ENCODE measurements around the gene DCLK2.

The DCLK2 gene

GRCh38 chr4:150117629-150118028 is 39.4 kb downstream of the DCLK2 start:
- DNase-seq (ENCODE audit: low read depth in 2 of 2), result no peak

GRCh38 chr4:150119492-150119891 is 41.2 kb downstream of the DCLK2 start:
- DNase-seq (ENCODE audit: low read depth in 2 of 2), result no peak

- DNase-seq (ENCODE audit: low read depth in 2 of 2), result no peak
Observed at GRCh38 chr4:150123087-150123486, 44.8 kb downstream of the DCLK2 start.

GRCh38 chr4:150123796-150124677 is 45.8 kb downstream of the DCLK2 start:
- no peak for DNase-seq (ENCODE audit: low read depth in 2 of 2)

GRCh38 chr4:150126201-150126863 is 48.1 kb downstream of the DCLK2 start:
- DNase-seq (ENCODE audit: low read depth in 2 of 2), result no peak

- no peak for DNase-seq (ENCODE audit: low read depth in 2 of 2)
Observed at GRCh38 chr4:150126864-150127203, 48.6 kb downstream of the DCLK2 start.

- DNase-seq (ENCODE audit: low read depth in 2 of 2), result no peak
Observed at GRCh38 chr4:150127757-150128156, 49.5 kb downstream of the DCLK2 start.

GRCh38 chr4:150130933-150131332 is 52.7 kb downstream of the DCLK2 start:
- DNase-seq (ENCODE audit: low read depth in 2 of 2), result no peak

GRCh38 chr4:150131581-150132228 is 53.5 kb downstream of the DCLK2 start:
- DNase-seq (ENCODE audit: low read depth in 2 of 2), result no peak

- no peak for DNase-seq (ENCODE audit: low read depth in 2 of 2)
Observed at GRCh38 chr4:150133605-150134004, 55.4 kb downstream of the DCLK2 start.

- no peak for DNase-seq (ENCODE audit: low read depth in 2 of 2)
Observed at GRCh38 chr4:150135134-150135772, 57.0 kb downstream of the DCLK2 start.

GRCh38 chr4:150136036-150136435 is 57.8 kb downstream of the DCLK2 start:
- DNase-seq (ENCODE audit: low read depth in 2 of 2), result no peak

GRCh38 chr4:150136481-150136880 is 58.2 kb downstream of the DCLK2 start:
- DNase-seq (ENCODE audit: low read depth in 2 of 2), result no peak

GRCh38 chr4:150139297-150139865 is 61.1 kb downstream of the DCLK2 start:
- no peak for DNase-seq (ENCODE audit: low read depth in 2 of 2)

GRCh38 chr4:150140774-150141400 is 62.6 kb downstream of the DCLK2 start:
- DNase-seq (ENCODE audit: low read depth in 2 of 2), result no peak

GRCh38 chr4:150141756-150142155 is 63.5 kb downstream of the DCLK2 start:
- DNase-seq (ENCODE audit: low read depth in 2 of 2), result no peak

GRCh38 chr4:150142831-150143230 is 64.6 kb downstream of the DCLK2 start:
- no peak for DNase-seq (ENCODE audit: low read depth in 2 of 2)

GRCh38 chr4:150145090-150145945 is 67.1 kb downstream of the DCLK2 start:
- no peak for DNase-seq (ENCODE audit: low read depth in 2 of 2)

- no peak for DNase-seq (ENCODE audit: low read depth in 2 of 2)
Observed at GRCh38 chr4:150145946-150146340, 67.7 kb downstream of the DCLK2 start.

GRCh38 chr4:150149381-150149780 is 71.1 kb downstream of the DCLK2 start:
- no peak for DNase-seq (ENCODE audit: low read depth in 2 of 2)

Data from stimulated activated CD4-positive, alpha-beta T cell treated with anti-CD3 and anti-CD28 coated beads, Interleukin-12 subunit alpha, Interleukin-12 subunit beta, amount 100 ng/mL, for 24 hours (primary cell).